Activated CD4-positive, alpha-beta T cell treated with anti-CD3 and anti-CD28 coated beads, Interleukin-2, amount 50 U/mL, for 16 hours (primary cell): Measurements from ENCODE around the gene CDK18.
A peak's percentile ranks its signal among the peaks of the same experiment; 100 is the strongest.

ENCODE experiments used
- DNase-seq: peaks from one replicate; pipeline ENCODE4 v3.0.0-alpha.2; 2020

Gene CDK18

DNA sequence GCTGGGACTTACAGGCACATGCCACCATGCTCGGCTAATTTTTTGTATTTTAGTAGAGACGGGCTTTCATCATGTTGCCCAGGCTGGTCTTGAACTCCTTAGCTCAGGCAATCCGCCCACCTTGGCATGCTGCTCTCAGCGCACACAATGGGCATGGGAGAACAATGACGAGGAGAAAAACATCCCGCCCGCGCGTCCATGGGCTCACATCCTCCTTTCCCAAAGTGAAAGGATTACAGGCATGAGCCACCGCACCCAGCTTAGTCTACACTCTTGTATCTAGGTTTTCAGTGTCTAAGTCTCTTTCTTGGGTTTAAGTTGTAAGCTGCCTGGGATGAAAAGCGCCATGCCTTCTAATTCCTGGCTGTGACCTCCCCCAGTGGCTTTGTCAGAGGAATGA is 37.9 kb downstream of the CDK18 start:
- DNase-seq, result no peak

DNA sequence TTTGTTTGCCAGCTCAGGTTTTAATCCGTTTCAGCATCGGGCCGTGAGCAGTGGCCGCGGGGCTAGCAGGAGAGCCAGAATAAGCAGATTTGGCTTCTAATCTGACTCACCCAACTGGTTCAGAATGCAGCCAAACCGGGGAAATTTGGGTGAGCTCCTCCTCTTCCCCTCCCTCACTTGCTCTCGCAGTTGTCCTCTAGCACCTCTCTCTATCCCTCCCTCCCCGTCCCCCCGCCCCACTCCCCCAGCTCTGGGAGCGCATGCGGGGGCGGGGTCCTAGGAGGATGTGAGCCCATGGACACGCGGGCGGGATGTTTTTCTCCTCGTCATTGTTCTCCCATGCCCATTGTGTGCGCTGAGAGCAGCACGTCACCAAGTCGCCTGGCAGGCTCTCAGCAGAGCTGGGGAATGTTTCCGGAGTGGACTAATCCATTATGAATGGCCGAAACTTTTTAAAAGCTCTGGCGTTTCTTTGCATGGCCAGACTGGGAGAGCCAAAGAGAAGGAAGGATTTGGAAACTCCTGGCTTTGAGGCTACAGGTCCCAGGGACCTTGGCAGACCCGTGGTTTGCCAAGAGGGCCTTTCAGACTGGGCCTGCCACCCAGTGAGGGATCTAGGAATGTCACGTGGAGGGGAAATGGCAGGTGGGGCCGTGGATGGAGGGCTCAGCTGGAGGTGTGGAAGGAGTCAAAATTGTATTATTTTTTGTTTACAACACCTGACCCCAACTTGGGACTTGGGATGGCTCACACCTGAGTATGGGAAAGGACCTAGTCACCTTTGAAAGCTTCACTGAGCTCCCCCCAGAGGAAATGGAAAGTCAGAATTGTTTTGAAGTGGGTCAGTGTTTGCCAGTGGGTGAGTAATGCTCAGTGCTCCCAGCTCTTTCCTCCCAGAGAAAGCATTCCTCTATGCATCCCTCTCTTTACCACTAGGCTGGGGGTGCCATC is 39.2 kb downstream of the CDK18 start:
- peak; percentile 58 for DNase-seq

DNA sequence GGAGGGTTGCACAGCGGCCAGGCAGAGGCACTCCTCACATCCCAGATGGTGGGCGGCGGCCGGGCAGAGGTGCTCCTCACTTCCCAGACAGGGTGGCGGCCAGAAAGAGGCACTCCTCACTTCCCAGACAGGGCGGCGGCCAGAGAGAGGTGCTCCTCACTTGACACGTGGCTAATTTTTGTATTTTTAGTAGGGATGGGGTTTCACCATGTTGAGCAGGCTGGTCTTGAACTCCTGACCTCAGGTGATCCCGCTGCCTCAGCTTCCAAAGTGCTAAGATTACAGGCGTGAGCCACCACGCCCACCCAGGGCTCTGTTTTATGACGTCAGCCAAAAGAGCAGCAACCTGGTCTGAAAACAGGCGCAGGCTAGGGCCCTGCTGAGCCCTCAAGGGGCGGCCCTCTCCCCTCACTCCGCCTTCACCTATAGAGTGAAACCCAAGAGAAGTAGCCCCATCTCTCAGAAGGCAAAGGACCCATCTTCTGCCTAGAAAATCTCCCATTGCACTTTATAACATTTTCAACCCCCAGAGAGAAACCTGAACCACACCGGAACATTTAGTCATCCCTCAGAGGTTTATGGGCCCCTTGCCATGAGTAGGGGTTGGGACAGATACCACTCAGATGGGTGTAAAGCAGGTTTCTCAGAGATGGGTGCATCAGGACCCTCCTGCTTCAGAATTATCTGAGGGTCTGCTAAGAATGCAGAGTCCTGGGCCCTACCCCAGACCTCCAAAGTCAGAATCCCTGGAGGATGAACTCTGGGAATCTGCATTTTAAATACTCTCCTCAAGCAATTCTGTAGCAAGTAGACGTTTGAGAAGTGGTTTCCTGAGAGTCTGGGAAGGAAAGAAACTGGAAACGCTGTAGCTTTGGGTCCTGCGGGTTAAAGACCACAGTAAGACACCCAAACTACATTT is 40.8 kb downstream of the CDK18 start:
- DNase-seq, result no peak

DNA sequence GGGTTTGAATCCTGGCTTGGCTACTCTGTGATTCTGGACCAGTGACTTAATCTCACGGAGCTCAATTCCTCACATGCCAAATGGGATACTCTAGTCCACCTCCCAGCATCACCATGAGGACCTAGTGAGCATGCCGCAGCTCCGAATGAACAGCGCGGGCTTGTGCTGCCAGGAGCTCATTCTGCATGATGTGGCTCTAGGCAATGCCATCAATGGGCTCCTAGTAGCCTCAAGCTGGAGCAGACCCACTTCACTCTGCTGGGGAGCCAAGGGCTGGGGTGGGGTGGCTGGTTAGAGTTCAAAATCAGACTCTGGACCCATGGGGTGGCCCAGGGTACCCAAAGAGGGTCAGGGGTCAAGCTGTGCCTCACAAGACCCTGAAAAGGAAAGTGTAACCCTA is 41.5 kb downstream of the CDK18 start:
- DNase-seq, result no peak

DNA sequence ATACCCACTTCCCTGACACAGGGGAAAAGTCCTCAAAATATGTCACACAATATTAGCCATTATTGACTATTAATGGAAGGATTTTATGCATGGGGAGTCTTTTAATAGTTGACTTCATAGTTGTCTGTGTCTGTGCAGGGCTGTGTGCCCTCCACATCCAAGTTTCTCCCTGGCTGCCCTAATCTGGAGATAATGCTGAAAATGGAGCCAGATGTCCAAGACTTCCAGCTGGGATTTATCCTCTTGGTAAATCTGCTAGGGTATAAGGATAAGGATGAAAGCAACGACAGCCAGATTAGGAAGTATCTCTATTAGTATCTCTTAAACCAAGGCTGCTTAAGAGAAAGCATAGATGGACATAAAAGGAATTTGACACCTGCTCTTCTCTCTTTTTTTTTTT is 42.1 kb downstream of the CDK18 start:
- DNase-seq, result no peak

DNA sequence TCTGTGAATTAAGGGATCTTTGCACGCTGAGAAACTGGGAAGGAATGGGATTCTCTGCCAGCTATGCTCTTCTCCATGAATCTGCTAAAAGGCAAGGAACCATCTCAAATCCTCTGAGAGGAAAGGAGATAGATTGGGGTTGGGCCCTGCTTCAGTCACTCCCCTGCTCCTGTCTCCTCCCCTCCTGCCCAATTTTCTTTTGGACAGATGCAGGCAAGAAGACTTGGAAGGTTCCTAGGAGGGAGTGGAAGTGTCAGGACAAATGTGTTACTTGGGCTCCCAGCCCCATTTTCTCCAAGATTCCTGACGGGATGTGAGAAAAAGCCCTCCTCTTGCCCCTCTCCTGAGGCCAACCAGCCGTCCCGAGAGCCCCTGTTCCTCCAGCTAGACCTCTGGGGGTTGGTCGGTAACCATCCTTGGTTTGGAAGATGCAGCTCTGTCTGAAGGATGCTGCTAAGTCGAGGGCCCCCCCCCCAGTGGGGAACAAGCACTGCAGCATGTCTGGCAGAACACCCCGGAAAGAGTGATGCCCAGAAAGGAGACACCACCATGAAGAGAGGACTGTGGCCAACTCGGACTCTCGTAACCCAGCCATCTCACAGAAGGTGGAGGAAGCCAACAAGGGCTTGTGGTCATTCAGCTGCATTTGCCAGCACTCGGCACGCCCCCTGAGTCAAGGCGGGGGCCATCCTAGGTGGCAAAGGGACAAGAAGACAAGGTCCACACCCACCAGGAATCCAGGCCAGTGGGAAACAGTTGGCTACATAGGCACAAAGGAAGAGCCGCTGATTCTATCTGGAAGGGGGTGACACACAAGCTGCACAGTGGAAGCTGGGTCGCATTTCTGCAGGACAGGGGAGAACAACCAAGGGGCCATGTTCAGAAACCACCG is 43.7 kb downstream of the CDK18 start:
- no peak for DNase-seq

DNA sequence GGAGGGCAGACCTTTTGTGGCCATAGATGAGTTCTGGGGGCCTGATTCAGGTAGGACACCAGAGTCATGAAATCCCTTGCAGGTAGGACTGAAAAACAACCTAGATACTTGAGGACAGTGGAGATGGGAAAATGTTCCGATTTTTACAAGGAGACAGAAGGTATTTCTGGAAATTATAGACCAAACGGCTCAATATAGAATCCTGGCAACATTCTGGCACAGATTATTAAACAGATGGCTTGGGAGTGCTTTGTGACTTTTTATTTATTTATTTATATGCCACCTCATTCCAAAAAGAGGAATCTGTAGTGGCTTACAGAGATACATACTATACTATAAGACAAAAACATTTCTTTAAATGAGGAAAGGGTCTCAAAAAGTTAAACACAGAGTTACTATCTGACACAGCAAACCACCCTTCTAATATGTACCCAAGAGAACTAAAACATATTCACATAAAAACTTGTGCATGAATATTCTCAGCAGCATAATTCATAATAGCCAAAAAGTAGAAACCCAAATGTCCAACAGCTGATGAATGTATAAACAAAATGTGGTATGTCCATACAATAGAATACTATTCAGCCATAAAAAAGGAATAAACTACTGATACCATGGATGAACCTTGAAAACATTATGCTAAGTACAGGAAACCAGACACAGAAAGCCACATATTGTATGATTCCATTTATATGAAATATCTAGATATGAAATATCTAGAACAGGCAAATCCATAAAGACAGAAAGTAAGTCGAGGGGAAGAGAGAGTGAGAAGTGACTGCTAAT is 49.8 kb downstream of the CDK18 start:
- no peak for DNase-seq

DNA sequence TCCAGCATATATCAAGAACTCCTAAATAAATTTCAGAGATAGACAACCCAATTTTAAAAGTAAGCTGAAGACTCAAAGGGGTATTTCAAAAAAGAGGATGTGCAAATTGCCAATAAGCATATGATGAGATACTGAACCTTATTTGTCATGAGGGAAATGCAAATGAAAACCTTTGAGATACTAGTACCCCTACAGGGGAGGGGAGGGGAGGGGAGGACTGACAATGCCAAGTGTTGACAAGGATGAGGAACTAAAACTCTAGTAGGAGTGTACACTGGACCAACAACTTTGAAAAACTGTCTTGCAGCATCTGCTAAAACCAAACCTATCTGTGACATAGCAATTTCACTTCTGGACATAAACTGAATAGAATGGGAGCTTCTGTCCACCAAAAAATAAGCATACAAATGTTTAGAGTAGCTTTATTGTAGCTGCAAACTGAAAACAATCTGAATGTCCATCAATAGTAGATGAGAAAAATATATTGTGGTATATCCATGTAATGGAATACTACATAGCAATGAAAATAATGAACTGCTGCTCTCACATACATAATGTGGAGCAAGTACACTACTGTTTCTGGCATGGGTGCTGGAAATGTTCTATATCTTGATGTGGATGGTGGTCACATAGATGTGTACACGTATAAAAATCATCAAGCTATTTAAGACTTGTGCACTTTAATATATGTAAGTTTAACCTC is 57.2 kb downstream of the CDK18 start:
- DNase-seq, result no peak

DNA sequence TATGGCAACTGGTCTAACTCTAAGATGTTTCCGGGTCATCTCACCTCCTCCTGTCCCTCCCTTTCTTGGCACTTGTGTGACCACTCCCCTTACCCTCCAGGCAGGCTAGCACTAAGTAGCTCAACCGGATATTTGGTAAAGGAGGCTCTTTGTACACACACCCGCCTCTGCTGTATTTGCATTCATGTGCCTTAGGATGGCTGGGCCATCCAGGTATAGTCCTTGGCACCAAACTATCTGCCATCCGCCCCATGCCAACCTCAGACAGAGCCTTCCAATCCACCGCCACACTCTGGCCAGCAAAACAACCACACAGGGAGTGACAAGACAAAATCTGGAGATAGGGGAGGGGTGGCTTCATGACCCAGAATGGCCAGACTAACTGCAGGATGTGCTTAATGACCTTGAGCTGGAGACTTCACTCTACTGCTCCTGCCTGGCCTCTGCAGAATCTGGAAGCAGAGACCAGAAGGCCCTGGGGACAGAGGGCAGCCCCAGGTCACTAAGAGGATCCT is 59.5 kb downstream of the CDK18 start:
- DNase-seq, result no peak

DNA sequence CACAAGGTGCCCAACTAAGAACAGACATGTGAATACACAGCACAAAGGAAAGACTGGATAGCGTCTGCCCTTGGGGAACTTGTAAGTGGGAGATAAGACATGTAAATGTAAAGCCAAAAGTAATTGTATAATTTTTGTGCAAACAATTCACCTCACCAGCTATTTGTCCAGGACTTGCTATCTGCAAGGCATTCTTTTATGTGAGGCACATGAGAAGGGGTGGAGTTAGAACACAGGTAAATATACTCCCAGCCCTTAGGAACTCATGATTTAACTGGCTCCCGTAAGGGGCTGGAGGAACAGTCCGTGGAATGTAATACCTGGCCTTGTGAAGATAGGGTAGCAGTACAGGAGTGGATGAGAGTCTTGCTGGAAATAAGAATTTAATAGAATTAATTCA is 61.3 kb downstream of the CDK18 start:
- DNase-seq, result no peak

DNA sequence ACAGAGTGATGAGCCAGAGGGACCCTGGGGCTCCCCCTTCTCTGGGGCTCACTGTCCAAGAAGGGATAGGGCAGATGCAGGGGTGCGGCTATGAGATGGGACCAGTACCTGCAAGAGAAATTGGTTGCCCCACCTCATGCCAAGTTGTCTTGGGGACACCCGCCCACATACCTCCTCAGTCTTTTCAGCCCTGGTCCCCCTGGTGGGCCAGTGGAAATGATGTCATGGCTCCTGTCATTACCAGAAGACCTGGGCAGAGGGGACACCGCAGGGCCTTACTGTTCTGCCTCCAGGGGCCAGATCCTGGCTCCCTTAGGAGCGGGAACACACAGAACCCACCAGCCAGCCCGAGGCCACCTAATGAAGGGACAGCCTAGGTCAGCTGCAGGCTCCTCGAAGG is 63.2 kb downstream of the CDK18 start:
- DNase-seq, result no peak

DNA sequence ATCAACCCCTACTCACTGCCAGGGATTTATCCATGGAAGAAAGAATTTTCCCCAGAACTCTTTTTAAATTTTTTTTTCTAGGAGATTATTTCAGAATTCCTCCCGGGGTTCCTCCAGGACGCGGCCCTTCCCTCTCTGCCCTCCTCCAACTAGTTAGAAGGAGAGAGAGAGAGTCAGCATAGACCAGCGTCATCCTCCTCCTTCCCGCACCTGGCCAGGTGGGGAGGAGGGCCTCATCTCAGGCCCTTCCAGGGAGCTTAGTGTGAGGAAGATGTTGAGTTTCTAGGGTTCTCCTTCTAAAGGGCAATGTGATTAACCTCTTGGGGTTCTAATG is 63.6 kb downstream of the CDK18 start:
- no peak for DNase-seq

DNA sequence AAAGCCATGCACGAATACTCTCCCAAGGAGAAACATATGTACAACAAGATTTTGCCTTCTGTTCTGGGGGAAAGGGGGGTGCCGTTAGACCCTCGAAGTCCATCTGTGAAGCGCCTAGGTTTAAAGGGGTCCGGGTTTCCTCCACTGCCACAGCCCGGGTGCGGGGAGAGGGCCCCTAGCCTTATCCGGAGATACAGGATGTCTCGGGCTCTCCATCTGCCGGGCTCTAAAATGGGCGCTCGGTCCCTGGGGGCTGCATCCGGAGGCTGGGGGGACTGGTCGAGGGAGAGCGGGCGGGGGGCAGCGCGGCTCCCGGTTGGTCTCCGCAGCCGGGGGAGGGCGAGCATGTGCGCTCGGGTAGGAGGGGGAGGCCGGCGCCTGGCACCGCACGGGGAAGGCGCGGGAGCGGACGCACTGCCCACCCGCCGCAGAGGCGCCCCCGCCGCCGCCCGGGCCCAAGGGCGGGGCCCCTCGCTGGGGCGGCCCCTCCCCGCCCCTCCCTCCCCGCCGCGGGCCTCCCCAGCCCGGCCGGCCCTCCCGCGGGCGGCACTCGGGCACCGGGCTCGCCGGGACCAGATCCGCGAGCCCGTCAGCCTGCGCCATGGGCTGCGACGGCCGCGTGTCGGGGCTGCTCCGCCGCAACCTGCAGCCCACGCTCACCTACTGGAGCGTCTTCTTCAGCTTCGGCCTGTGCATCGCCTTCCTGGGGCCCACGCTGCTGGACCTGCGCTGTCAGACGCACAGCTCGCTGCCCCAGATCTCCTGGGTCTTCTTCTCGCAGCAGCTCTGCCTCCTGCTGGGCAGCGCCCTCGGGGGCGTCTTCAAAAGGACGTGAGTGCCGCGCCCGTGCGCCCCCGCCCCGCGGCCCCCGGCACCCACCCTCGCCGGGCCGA is 64.2 kb downstream of the CDK18 start:
- no peak for DNase-seq

DNA sequence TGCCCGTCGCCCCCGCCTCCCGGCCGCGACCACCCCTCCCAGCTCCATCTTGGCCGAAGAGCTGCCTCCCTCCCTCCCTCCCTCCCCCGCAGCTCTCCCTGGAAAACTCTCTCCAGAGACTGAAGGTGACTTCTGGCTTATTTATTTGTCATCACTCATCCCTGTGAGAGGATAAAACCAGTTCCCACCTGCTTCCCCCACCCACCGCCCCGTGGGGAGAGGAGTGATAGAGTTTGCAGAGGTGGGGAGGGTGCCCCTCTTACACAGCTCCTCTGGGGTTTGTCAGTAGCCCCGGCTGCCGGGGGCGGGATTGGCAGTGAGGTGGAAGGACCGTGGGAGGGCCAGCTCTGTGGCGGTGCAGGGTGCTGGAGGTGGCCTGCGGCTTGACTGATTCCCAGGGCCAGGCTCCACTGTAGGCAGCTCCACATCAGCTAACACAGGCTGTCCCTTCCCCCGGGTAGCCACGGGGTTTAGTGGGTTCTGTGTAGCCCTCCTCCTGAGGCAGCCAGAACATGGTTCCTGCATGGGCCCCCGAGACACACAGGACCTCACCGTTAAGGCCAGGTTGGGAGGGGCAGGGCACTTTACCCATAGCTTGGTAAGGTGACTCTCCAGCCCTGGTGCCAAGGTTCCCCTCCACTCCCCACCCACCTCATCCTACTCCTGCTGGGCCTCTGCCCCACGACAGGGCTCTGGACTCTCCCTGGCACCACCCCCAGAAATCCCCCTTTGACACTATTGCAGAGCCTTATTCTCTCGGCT is 65.1 kb downstream of the CDK18 start:
- no peak for DNase-seq

DNA sequence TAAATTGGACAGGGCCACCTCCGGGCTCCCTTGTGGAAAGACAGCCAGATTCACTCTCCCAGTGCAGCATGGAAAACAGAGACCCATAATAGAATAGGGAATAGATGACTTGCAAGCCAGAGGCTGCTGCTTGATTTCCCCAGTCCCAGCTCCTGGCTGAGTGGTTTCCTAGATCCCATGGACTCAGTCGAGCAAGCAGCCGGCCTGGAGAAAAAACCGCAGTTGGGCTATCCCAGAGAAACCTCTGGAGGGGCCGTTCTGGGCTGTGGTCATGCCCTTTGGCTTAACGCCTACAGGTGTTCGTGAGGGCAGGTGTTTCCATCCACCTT is 65.7 kb downstream of the CDK18 start:
- no peak for DNase-seq

DNA sequence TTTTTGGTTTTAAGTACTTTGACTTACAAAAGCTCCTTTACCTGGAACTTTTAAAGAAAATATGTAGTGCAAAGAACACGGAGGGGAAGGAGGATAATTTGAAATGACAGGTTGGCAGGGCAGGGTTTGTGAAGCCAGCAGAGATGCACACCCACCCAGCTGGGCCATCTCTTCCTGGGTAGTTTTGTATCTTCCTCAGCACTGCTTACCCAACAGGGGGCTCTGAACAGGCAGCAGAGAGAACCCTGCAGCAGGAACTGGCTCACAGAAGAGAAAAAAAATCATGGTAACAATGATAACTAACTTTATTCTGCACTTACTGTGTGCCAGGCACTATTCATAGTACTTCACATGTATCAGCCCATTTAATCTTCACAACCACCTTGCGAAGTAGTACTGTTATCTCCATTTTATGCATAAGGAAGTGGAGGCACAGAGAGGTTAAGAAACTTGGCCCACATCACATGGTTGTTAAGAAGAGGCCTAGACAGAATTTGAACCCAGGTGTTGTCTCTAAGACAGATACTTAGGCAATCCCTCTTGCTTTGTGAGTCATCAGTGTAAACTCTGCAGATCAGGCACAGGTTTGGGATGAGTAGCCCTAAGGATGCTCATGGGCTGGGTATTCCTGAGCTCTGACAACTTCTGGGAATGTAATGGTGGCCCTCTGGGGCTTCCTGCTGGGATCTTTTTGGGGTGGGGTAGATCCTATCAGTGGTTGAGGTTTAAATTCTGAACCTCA is 66.5 kb downstream of the CDK18 start:
- no peak for DNase-seq

DNA sequence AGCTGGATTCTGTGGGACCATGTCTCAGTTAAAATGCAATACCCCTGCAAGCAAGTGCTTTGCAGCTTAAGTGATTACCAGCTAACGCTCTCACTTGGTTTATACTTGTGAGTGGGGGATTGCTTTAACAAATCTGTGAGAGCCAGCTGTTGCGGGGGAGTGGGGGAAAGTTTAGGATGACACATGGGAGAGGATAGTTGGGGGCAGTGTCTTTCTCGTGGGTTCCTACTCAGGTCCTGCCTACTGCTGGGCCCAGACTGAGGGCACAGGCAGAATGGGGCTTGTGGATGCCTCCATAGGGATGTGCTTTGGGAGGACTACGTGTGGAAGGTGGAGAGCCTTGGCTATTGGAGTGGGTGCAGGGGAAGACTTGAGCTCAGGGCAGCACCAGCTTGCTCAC is 67.3 kb downstream of the CDK18 start:
- DNase-seq, result no peak

DNA sequence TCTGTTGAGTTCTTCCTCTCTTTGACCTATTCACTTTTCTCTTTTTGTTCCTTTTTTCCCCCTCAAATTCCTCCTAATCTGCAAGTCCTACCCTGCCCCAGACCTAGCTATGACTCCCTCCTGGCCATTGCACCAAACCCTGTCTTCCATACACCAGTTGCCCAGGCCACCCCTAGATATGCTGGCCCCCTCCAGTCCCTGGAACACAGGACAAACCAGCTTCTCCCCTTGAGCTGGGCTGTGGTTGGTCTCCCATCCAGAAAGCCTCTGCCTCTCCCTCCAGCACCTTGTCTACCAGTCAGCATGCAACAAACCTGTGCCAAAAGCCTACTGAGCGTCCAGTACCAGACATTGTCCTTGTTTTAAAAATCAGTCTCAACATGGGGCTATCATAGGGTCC is 68.0 kb downstream of the CDK18 start:
- no peak for DNase-seq
